ENCODE results near the gene LYPD8. TPM values are rescaled to one million over a fixed set of nuclear protein-coding genes. Genes with fewer than 3 reads are reported as not detected.

Gene LYPD8
- total and polyA plus RNA-seq, 2 donors (not counting 3 experiments of a cell fraction or from before 2014, with no cell fraction given), result not detected

GRCh38 chr1:248697907-248698306 is 57.7 kb downstream of the LYPD8 start:
- Histone ChIP-seq H3K4me3 (replicated peaks in 1 of 3; ENCODE audit: insufficient read depth in 1 of 3, low read depth in 1 of 3, low read length in 3 of 3) (no peak overlapping the region), H3K27me3 (ENCODE audit: control insufficient read depth in 2 of 2, insufficient read depth in 2 of 2, low read length in 2 of 2) (no peaks in the 10 kb centered on the region), H3K4me2 (ENCODE audit: insufficient read depth, low read length) (no peak overlapping the region), H4K20me1 (replicated peaks; ENCODE audit: control insufficient read depth, extremely low read depth, insufficient read depth, low read length) (no peaks in the 10 kb centered on the region), H3K9me3 (replicated peaks; ENCODE audit: control insufficient read depth, insufficient read depth, low read length) (peaks cover 6% of the 10 kb centered on the region), H3K4me1 (ENCODE audit: control insufficient read depth, extremely low read depth, insufficient read depth, low read length) (no peaks in the 10 kb centered on the region), H3K9ac (replicated peaks; ENCODE audit: extremely low read depth, insufficient read depth, low read length) (no peak overlapping the region), H3K36me3 (ENCODE audit: control insufficient read depth in 2 of 2, extremely low read depth in 1 of 2, insufficient read depth in 2 of 2, low read length in 2 of 2) (no peaks in the 10 kb centered on the region), H3K9me1 (replicated peaks; ENCODE audit: control insufficient read depth, extremely low read depth, insufficient read depth, low read length) (no peaks in the 10 kb centered on the region), H3K79me2 (ENCODE audit: control insufficient read depth, insufficient read depth, low read length) (no peaks in the 10 kb centered on the region), H3K27ac (ENCODE audit: insufficient read depth, low read depth, low read length) (no peak overlapping the region), H2AFZ (ENCODE audit: low read depth, low read length) (no peak overlapping the region)
- no peak for DNase-seq (ENCODE audit: low read depth, low spot score)
- TF ChIP-seq MYC (IDR thresholded peaks at IDR 0.05; ENCODE audit: low read depth, low read length) (no peak), JUN (IDR thresholded peaks at IDR 0.05; ENCODE audit: borderline replicate concordance, insufficient read depth, insufficient read length, low read depth) (no peak), MAX (IDR thresholded peaks at IDR 0.05; ENCODE audit: insufficient read depth, insufficient read length) (no peak), FOS (IDR thresholded peaks at IDR 0.05; ENCODE audit: borderline replicate concordance, insufficient read depth, low read length) (no peak), POLR2AphosphoS5 (IDR thresholded peaks at IDR 0.05; ENCODE audit: insufficient read depth, low read depth, low read length) (no peak), EZH2 (IDR thresholded peaks at IDR 0.05; ENCODE audit: borderline replicate concordance, low read depth, low read length, severe bottlenecking) (no peak), GATA2 (IDR thresholded peaks at IDR 0.05; ENCODE audit: insufficient read depth, insufficient read length, low read depth, low read length) (no peak), POLR2A (IDR thresholded peaks at IDR 0.05; ENCODE audit: low read depth, low read length) (no peak), CTCF (IDR thresholded peaks at IDR 0.05; ENCODE audit: extremely low read depth in 1 of 2, insufficient read depth in 1 of 2, low read depth in 1 of 2, low read length in 2 of 2) (no peak)
- dilution Hi-C loops (cut with MboI; ENCODE audit: extremely low pct_ligation_motif_present, low sequenced_read_pairs) (no loop called here), intact Hi-C loops (cut with micrococcal nuclease) (no loop called here)
- FAIRE-seq, result no peak
- CTCF ChIA-PET, result no interaction called here
- no TSS peak for BruUV-seq (replicated peaks)
- POLR2A ChIA-PET, result no interaction called here

Data from endothelial cell of umbilical vein (primary cell).